Mesothelial cell of epicardium (in vitro differentiated cells): ENCODE results near the gene MBTD1. TPM values are rescaled to one million over a fixed set of nuclear protein-coding genes. Genes with fewer than 3 reads are reported as not detected.

ENCODE experiments used
- DNase-seq, 2 experiments: peaks; one replicate each; pipeline ENCODE4 v3.0.0; 2021; ENCODE audit warnings: low spot score in 2 of 2; ENCODE audit not compliant: unreplicated experiment in 2 of 2
- H3K27ac Mint-ChIP-seq: 2 replicates; pipeline ENCODE4 v1.8.0; 2021; ENCODE audit warnings: mixed read lengths
- H3K27me3 Mint-ChIP-seq: 2 replicates; pipeline ENCODE4 v1.8.0; 2021; ENCODE audit warnings: low read depth, mixed read lengths
- H3K36me3 Mint-ChIP-seq: 2 replicates; pipeline ENCODE4 v1.8.0; 2021; ENCODE audit warnings: mixed read lengths
- H3K4me1 Mint-ChIP-seq: 2 replicates; pipeline ENCODE4 v1.8.0; 2021; ENCODE audit warnings: mixed read lengths
- H3K4me3 Mint-ChIP-seq: 2 replicates; pipeline ENCODE4 v1.8.0; 2021; ENCODE audit warnings: mild to moderate bottlenecking, moderate library complexity, mixed read lengths
- H3K9me3 Mint-ChIP-seq: 2 replicates; pipeline ENCODE4 v1.8.0; 2021; ENCODE audit warnings: mixed read lengths
- CTCF ChIP-seq: fragments of 200-600 bp; sonication (generic); IDR thresholded peaks from one replicate; pipeline ENCODE4 v1.5.0; 2021; ENCODE audit warnings: antibody characterized with exemption; ENCODE audit not compliant: unreplicated experiment
- total RNA-seq: library from RNA; stranded (reverse); gene quantifications from 3 replicates; pipeline ENCODE4 v1.2.1, GENCODE V29; 2021

Gene MBTD1
- total RNA-seq, 1 donor from 2014 or later: 43.0 TPM

DNA sequence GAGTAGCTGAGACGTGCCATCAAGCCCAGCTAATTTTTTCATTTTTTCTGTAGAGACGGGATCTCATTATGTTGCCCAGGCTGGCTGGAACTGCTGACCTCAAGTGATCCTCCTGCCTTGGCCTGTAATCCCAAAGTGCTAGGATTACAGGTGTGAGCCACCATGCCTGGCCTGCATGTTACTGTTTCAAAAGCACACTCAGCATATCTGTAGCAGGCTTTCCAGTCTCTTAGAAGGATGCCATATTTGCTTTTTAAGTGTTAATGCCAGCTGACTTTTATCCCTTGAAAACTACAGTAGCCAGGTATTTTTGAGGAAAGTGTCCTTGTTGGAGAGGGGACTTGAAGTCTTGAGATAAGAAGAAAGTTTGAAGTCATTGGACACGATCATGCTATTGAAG lies 123.9 kb downstream of the MBTD1 start:
- Mint-ChIP-seq H3K27me3 (no peaks in the 10 kb centered on the region), H3K9me3 (peaks cover 3% of the 10 kb centered on the region), H3K4me3 (no peak overlapping the region), H3K4me1 (no peaks in the 10 kb centered on the region), H3K27ac (no peak overlapping the region), H3K36me3 (no peaks in the 10 kb centered on the region)
- DNase-seq: no peak
- TF ChIP-seq CTCF: no peak

GRCh38 chr17:51133365-51133764 lies 126.5 kb downstream of the MBTD1 start:
- Mint-ChIP-seq H3K4me3 (no peak overlapping the region), H3K27me3 (no peaks in the 10 kb centered on the region), H3K36me3 (no peaks in the 10 kb centered on the region), H3K9me3 (peaks cover 3% of the 10 kb centered on the region), H3K27ac (no peak overlapping the region), H3K4me1 (no peaks in the 10 kb centered on the region)
- no peak for DNase-seq
- no peak for TF ChIP-seq CTCF

GRCh38 chr17:51132964-51133319 lies 126.9 kb downstream of the MBTD1 start:
- DNase-seq: no peak
- no peak overlapping the region for H3K27ac Mint-ChIP-seq
- H3K27me3 Mint-ChIP-seq: no peaks in the 10 kb centered on the region
- no peak overlapping the region for H3K4me3 Mint-ChIP-seq
- H3K4me1 Mint-ChIP-seq: no peaks in the 10 kb centered on the region
- TF ChIP-seq CTCF: no peak
- H3K9me3 Mint-ChIP-seq: peaks cover 3% of the 10 kb centered on the region
- no peaks in the 10 kb centered on the region for H3K36me3 Mint-ChIP-seq

GRCh38 chr17:51128076-51128475 lies 131.8 kb downstream of the MBTD1 start:
- no peak for TF ChIP-seq CTCF

More at GRCh38 chr17:51128076-51128475, 131.8 kb downstream of the MBTD1 start:
- Mint-ChIP-seq H3K4me1 (no peaks in the 10 kb centered on the region), H3K27ac (no peak overlapping the region), H3K27me3 (no peaks in the 10 kb centered on the region), H3K36me3 (no peaks in the 10 kb centered on the region), H3K9me3 (no peaks in the 10 kb centered on the region), H3K4me3 (no peak overlapping the region)
- no peak for DNase-seq

Other genes starting within 250 kb of the MBTD1 start
- 67.0 to 74.3 TPM (median 72.9 TPM) in 3 replicates for gene SPAG9, start 139.2 kb downstream of the MBTD1 start, total RNA-seq
- gene NME1, start 106.5 kb downstream of the MBTD1 start, total RNA-seq: 114 to 125 TPM (median 124 TPM) in 3 replicates
- 381 to 412 TPM (median 390 TPM) in 3 replicates for gene NME2, start 93.6 kb downstream of the MBTD1 start, total RNA-seq
- 30.5 to 32.7 TPM (median 31.1 TPM) in 3 replicates for gene UTP18, start 497 bp upstream of the MBTD1 start, total RNA-seq